DND-41 (cell line): Measurements from ENCODE around the gene CRHR2.

Experiments used
- ATAC-seq: fragments of 200-7000 bp; cut with Tn5 transposase; 3 replicates; pipeline ENCODE4 v1.9.1; 2021; ENCODE audit warnings: low read depth; ENCODE audit not compliant: insufficient read depth
- DNase-seq: peaks from one replicate; pipeline ENCODE4 v3.0.0-alpha.2; 2020
- H2AFZ ChIP-seq: 2 replicates; pipeline ENCODE4 v1.6.0; 2012; ENCODE audit warnings: low read depth, low read length
- H3K27ac ChIP-seq: 2 replicates; pipeline ENCODE4 v1.5.1; 2012; ENCODE audit warnings: low read length, inconsistent platforms
- H3K27me3 ChIP-seq: fragments of 200-600 bp; sonication (generic); 2 replicates; pipeline ENCODE4 v1.6.0; 2012; ENCODE audit warnings: low read length, mild to moderate bottlenecking, inconsistent platforms; ENCODE audit not compliant: insufficient read depth, poor library complexity
- H3K36me3 ChIP-seq: 2 replicates; pipeline ENCODE4 v1.5.1; 2012; ENCODE audit warnings: low read length, inconsistent platforms; ENCODE audit not compliant: insufficient read depth
- H3K4me1 ChIP-seq: 2 replicates; pipeline ENCODE4 v1.5.1; 2012; ENCODE audit warnings: mild to moderate bottlenecking, low read length; ENCODE audit not compliant: insufficient read depth
- H3K4me2 ChIP-seq: 2 replicates; pipeline ENCODE4 v1.6.0; 2012; ENCODE audit warnings: mild to moderate bottlenecking, moderate library complexity, low read length, inconsistent platforms; ENCODE audit not compliant: insufficient read depth
- H3K4me3 ChIP-seq, 2 experiments: fragments of 200-600 bp in 1 of 2; shearing (Covaris generic) in 1 of 2; 2 replicates each; pipeline ENCODE4 v1.5.1; 2012 to 2016; ENCODE audit warnings: inconsistent platforms in 2 of 2, low read length in 2 of 2, mild to moderate bottlenecking in 2 of 2, low read depth in 1 of 2, moderate library complexity in 1 of 2
- H3K79me2 ChIP-seq: 2 replicates; pipeline ENCODE4 v1.6.0; 2012; ENCODE audit warnings: low read length, inconsistent platforms; ENCODE audit not compliant: insufficient read depth
- H3K9ac ChIP-seq: 2 replicates; pipeline ENCODE4 v1.6.0; 2012; ENCODE audit warnings: low read depth, mild to moderate bottlenecking, inconsistent platforms, low read length, moderate library complexity
- H3K9me3 ChIP-seq: 2 replicates; pipeline ENCODE4 v1.5.1; 2012; ENCODE audit warnings: low read length, moderate library complexity, mild to moderate bottlenecking, inconsistent platforms; ENCODE audit not compliant: insufficient read depth, severe bottlenecking
- H4K20me1 ChIP-seq: 2 replicates; pipeline ENCODE4 v1.6.0; 2012; ENCODE audit warnings: low read length; ENCODE audit not compliant: insufficient read depth
- CTCF ChIP-seq: IDR thresholded peaks from 2 replicates; pipeline ENCODE4 v1.5.1; 2012; ENCODE audit warnings: borderline replicate concordance, low read length, moderate library complexity, mild to moderate bottlenecking; ENCODE audit not compliant: poor library complexity, severe bottlenecking; ENCODE audit errors: extremely low read depth
- EZH2 ChIP-seq: IDR thresholded peaks from 3 replicates; pipeline ENCODE4 v1.6.1; 2012; ENCODE audit warnings: borderline replicate concordance, low read depth, mild to moderate bottlenecking, moderate library complexity, low read length, inconsistent platforms; ENCODE audit not compliant: severe bottlenecking

CRHR2 gene

GRCh38 chr7:30705596-30705995 is 23.3 kb upstream of the CRHR2 start:
- H3K4me1 ChIP-seq = no peaks in the 10 kb centered on the region
- H3K27ac ChIP-seq = no peak overlapping the region
- DNase-seq (no peak), ATAC-seq (no peak)
- H3K9ac ChIP-seq = no peak overlapping the region
- H2AFZ ChIP-seq = no peak overlapping the region
- no peak for TF ChIP-seq CTCF
- no peak for TF ChIP-seq EZH2
- no peak overlapping the region for H3K4me3 ChIP-seq
- no peaks in the 10 kb centered on the region for H3K79me2 ChIP-seq
- no peak overlapping the region for H3K4me2 ChIP-seq
- no peaks in the 10 kb centered on the region for H3K36me3 ChIP-seq
- H3K9me3 ChIP-seq = no peaks in the 10 kb centered on the region
- H3K27me3 ChIP-seq = peaks cover 16% of the 10 kb centered on the region
- 0 out of 2 replicates have a peak, but pooled peaks cover 7% of the 10 kb centered on the region for H4K20me1 ChIP-seq

- DNase-seq = no peak
- Histone ChIP-seq H3K27ac (no peak overlapping the region), H4K20me1 (0 out of 2 replicates have a peak, but pooled peaks cover 7% of the 10 kb centered on the region), H3K4me2 (no peak overlapping the region), H3K27me3 (peaks cover 16% of the 10 kb centered on the region), H3K4me1 (no peaks in the 10 kb centered on the region), H3K9ac (no peak overlapping the region), H2AFZ (no peak overlapping the region), H3K4me3 (no peak overlapping the region), H3K36me3 (no peaks in the 10 kb centered on the region), H3K9me3 (no peaks in the 10 kb centered on the region), H3K79me2 (no peaks in the 10 kb centered on the region)
- ATAC-seq = no peak
- TF ChIP-seq CTCF (no peak), EZH2 (no peak)
Measured at GRCh38 chr7:30705008-30705407, 22.8 kb upstream of the CRHR2 start.

GRCh38 chr7:30703756-30704155 is 21.5 kb upstream of the CRHR2 start:
- no peak overlapping the region for H3K4me2 ChIP-seq
- no peaks in the 10 kb centered on the region for H3K4me1 ChIP-seq
- H4K20me1 ChIP-seq = 0 out of 2 replicates have a peak, but pooled peaks cover 7% of the 10 kb centered on the region
- no peaks in the 10 kb centered on the region for H3K79me2 ChIP-seq
- H3K4me3 ChIP-seq = no peak overlapping the region
- ATAC-seq = no peak
- no peak for TF ChIP-seq EZH2
- TF ChIP-seq CTCF = no peak
- no peaks in the 10 kb centered on the region for H3K9me3 ChIP-seq
- peaks cover 14% of the 10 kb centered on the region for H3K27me3 ChIP-seq
- H3K9ac ChIP-seq = no peak overlapping the region
- no peak for DNase-seq
- no peaks in the 10 kb centered on the region for H3K36me3 ChIP-seq
- no peak overlapping the region for H3K27ac ChIP-seq
- no peak overlapping the region for H2AFZ ChIP-seq

GRCh38 chr7:30702200-30702599 is 19.9 kb upstream of the CRHR2 start:
- Histone ChIP-seq H3K4me1 (no peaks in the 10 kb centered on the region), H3K4me2 (no peak overlapping the region), H3K27me3 (peaks cover 8% of the 10 kb centered on the region), H4K20me1 (0 out of 2 replicates have a peak, but pooled peaks cover 7% of the 10 kb centered on the region), H3K27ac (no peak overlapping the region), H3K36me3 (no peaks in the 10 kb centered on the region), H3K9ac (no peak overlapping the region), H3K4me3 (no peak overlapping the region), H3K9me3 (no peaks in the 10 kb centered on the region), H2AFZ (no peak overlapping the region), H3K79me2 (no peaks in the 10 kb centered on the region)
- ATAC-seq (peak; percentile 69; the same call in 2 of the 3 replicates), DNase-seq (peak; percentile 21)
- TF ChIP-seq EZH2 (no peak), CTCF (peak; percentile 58)
